GM19351 (cell line): ENCODE results near the gene SLC29A2.
"Not testable (repeated sequence)": the region's sequence is repeated elsewhere in the genome, so short reads cannot be mapped to it uniquely, and the experiment has no call there.

Experiments
- ATAC-seq: cut with Tn5 transposase; IDR thresholded peaks from one replicate; pipeline ENCODE4 v1.9.1; 2021; ENCODE audit warnings: mild to moderate bottlenecking, moderate library complexity; ENCODE audit not compliant: unreplicated experiment

Gene SLC29A2

DNA sequence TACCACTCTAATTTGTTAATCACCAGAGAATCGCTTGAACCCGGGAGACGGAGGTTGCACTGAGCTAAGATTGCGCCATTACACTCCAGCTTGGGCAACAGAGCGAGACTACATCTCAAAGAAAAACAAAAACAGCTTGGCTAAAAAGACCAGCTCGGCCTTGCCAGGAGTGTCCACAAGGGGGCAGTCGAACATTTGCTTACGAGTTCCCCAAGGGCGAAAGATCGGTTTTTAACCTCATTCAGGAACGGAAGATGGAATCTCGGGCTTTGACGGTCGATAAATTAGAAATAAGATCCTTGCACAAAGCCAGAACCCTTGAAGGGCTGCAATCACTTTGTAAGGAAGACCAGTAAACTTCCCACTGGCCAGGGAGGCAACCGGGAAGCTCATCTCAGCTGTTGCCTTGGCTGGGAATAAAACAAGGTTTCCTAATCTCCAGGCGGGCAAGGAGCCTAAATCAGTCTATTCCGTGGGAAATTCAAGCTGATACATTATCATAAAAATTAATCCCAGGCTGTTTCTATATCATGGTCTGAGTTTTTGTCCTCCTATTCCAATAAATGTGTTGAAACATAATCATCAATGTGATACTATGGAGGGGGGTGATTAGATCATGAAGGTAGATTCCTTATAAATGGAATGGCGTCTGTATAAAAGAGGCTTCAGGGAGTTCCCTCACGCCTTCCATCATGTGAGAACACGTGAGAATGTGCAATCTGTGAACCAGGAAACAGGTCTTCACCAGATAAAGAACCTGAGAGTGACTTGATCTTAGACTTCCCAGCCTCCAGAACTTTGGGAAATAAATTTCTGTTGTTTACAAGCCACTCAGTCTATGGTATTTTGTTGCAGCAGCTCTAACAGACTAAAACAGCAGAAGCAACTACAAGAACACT lies 14.9 kb upstream of the SLC29A2 start:
- no peak for ATAC-seq

DNA sequence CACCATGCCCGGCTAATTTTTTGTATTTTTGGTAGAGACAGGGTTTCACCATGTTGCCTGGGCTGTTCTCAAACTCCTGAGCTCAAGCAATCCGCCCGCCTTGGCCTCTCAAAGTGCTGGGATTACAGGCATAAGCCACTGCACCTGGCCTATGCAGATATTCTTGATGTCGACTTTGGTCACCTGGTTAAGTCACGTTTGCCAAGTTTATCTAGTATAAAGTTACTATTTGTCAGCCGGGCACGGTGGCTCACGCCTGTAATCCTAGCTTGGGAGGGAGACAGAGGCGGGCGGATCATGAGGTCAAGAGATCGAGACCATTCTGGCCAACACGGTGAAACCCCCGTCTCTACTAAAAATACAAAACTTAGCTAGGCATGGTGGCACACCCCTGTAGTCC lies 12.8 kb upstream of the SLC29A2 start:
- not testable (repeated sequence) for ATAC-seq

- not testable (repeated sequence) for ATAC-seq
Observed at GRCh38 chr11:66380264-66380663, 8.7 kb upstream of the SLC29A2 start.

DNA sequence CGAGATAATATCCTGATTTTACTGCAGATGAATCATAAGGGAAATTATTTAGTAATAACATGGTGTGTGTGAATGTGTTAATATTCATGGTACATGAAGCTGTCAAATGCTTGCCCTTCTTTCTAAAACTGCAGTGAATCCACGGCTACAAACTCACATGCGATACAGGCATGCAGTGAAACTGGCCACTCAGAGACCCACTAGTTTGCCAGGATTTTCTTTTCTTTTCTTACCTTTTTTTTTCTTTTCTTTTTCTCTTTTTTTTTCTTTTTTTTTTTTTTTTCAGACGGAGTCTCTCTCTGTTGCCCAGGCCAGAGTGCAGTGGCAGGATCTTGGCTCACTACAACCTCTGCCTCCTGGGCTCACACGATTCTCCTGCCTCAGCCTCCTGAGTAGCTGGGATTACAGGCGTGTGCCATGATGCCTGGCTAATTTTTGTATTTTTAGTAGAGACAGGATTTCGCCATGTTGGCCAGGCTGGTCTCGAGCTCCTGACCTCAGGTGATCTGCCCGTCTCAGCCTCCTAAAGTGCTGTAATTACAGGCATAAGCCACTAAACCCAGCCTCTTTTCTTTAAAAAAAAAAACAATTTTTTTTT lies 2.2 kb upstream of the SLC29A2 start:
- not testable (repeated sequence) for ATAC-seq

- no peak for ATAC-seq
Observed at GRCh38 chr11:66373265-66373664, 1.7 kb upstream of the SLC29A2 start.

- no peak for ATAC-seq
Observed at GRCh38 chr11:66369073-66369894, 2.3 kb downstream of the SLC29A2 start.

- no peak for ATAC-seq
Observed at GRCh38 chr11:66368484-66368883, 3.1 kb downstream of the SLC29A2 start.

- ATAC-seq = no peak
Observed at GRCh38 chr11:66367561-66368312, 3.8 kb downstream of the SLC29A2 start.

DNA sequence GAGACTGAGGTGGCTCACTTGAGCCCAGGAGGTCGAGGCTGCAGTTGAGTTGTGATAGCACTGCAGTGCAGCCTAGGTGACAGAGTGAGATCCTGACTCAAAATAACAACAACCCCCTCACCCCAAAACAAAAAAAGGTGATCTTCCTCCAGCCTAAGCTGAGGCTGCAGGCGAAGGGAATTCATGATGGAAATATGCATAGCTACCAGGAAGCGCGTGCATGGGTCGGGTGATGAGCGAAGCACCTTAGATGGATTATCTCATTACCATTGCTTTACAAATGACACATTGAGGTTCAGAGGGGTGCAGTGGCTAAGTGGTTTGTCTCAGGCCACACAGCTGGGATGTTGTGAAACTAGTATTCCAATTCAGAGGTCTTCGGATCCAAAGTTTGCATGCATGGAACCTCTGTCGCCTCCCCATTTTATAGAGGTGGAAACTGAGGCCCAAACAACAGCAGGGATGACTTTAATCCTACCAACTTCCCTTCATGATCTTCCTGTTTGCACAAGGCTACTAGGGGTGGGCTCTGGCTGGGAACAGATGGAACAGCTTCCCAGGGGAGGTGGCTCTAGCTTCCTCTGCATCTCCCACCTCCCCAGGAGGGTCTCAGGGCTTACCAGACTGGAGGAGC lies 4.6 kb downstream of the SLC29A2 start:
- ATAC-seq = no peak

DNA sequence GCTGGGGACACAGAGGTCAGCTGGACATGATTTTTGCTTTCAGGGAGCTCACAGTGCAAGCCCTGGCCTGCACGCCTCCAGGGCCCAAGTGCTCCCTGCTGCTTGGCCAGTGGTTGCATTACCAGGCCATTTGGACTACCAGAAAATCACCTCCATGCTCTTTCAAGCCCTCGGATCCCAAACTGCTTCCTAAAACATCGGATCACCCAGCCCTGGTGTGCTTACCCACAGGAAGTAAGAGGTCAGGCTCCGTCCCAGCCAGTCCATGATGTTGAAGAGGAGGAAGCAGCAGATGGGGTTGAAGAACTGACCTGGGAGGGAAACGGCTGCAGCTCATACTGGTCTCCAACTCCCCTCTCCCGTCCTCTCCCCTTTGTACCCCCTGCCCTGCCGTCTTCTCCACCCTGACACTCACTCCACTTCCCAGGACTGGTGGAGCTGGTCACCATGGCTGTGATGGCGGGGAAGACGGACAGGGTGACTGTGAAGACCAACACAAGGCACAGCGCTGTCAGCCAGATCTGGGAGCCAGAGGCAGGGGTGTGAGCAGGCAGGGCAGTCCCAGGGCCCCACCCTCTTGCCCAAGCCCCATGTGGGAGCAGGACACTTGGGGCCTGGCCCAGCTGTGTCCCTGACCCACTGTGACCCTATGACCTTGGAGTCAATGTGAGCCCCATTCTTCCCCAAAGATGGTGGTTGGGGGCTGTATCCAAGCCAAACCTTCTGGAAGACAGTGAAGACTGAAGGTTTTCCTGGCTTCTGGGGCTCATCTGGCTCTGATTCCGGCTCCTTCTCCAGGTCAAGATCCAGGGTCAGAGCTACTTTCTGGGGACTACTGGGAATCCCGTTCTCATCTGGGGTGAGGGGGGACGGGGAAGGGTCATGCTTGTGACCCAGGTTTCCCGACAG lies 5.6 kb downstream of the SLC29A2 start:
- ATAC-seq = no peak

GRCh38 chr11:66365166-66365565 lies 6.4 kb downstream of the SLC29A2 start:
- ATAC-seq = no peak

DNA sequence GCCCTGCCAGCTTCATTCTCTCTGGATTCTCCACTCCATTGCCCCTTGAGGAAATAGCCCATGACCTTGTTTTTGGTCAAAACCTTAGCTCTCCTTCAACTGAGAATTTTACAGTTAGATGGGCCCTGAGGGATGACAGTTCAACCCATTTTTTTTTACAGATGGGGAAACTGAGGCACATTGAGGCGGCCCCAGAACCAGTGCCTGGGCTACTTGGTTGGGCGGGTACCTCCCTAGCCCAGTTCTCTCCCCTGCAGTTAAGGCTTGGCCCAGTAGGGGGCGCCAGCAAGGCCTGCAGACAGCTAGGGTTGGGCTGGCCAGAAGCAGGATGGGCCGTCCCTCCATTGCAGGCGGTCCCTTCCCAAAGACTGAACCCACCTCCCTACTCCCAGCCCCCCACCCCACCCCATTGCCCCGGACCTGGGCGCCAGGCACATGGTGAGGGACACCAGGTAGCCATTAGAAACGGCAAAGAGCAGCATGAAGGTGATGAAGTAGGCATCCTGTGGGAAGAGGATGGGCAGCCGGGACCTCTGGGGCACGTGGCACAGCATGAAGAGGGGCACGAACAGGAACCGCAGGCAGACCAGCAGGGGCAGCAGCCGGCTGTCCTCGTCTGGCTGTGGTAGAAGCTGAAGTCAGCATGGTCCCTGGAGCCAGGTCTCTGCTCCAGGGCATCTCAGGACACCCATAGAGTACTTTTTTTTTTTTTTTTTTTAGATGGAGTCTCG lies 7.6 kb downstream of the SLC29A2 start:
- ATAC-seq = no peak

GRCh38 chr11:66363187-66363601 lies 8.4 kb downstream of the SLC29A2 start:
- no peak for ATAC-seq

- ATAC-seq = no peak
Observed at GRCh38 chr11:66362481-66363147, 8.9 kb downstream of the SLC29A2 start.

- no peak for ATAC-seq
Observed at GRCh38 chr11:66361502-66361941, 10.0 kb downstream of the SLC29A2 start.

- no peak for ATAC-seq
Observed at GRCh38 chr11:66360406-66361073, 11.0 kb downstream of the SLC29A2 start.

DNA sequence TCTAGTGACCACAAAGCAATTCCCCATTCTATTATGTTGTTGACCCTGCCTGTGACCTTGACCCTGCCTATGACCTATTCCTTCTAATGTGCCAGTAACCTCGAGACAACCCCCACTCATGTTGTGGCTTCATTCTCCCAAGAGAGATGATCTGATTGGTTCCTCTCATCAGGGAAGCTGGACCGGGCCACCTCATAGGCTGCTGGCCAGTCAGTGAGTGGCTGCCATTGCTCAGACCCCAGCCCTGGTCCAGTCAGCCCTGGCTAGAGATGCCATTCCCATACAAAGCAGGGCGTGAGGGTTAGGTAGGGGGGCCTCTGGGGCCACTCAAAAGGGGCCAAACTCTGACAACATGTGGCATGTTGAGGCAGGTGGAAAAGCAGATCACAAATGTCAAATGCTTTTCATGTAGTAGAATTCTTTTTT lies 11.9 kb downstream of the SLC29A2 start:
- no peak for ATAC-seq
